Measurements from ENCODE around the gene DENND4B.

DENND4B gene

DNA sequence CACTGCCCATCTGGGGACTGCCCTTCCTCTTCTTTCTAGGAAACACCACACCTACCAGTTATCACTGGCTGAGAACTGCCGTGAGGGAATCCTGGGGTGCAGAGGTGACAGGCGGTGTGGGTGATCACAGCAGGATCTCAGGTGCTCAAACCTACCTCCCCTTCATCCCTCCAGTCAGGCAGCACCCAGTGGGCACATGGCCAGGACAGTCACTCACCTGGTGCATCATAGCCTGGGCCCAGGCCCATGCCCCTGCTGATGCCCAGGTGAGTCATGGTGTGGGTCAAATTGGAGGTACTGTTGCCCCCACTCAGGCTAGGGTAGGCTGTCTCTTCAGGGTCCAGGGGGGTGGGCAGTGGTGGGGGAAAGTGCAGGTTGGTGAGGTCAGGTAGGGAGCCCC, 5.3 kb upstream of the DENND4B start:
- no peak for TF ChIP-seq CTCF (IDR thresholded peaks at IDR 0.05; ENCODE audit: low read depth, low read length)
- DNase-seq (ENCODE audit: extremely low read depth, low read depth), result no peak

- DNase-seq (ENCODE audit: extremely low read depth, low read depth), result no peak
- TF ChIP-seq CTCF (IDR thresholded peaks at IDR 0.05; ENCODE audit: low read depth, low read length), result no peak
Measured at GRCh38 chr1:153951183-153951582, 4.7 kb upstream of the DENND4B start.

DNA sequence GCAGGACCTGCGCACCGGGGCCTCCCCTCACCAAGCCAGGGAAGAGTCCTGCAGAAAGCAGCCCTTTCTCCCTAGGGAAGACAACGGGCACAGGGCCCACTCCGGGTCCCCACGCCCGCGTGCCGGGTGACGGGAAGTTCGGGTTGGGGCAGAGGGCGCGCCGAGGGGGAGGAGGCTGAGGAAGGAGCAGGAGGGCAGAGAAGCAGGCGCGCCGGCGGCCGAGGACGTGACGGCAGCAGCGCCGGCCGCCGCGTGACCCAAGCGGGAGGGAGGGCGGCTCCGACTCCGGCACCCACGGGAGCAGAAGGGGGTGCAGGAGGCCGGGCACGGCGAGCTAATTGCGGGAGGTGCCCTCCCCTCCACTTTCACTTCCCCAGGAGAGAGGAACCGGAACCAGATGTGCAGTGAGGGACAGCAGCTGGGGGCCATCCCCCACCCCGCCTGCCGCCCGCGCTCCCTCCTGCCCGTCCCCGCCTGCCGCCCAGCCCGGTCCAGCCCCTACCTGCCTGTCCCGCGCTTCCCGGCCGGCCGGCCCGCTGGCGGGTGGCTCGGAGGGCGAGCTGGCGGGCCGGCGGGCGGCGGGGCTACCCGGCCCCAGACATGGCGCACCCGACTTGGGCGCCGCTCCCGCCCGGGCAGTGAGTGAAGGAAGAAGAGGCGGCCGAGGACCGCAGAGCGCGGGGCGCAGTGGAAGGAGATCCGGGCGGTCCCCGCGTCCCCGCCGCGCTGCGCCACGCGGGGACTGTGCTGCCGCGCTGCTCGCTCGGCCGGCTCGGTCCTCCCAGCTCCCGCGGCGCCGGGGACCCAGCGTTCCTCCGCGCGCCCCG, 510 bp downstream of the DENND4B start:
- no peak for DNase-seq (ENCODE audit: extremely low read depth, low read depth)
- no peak for TF ChIP-seq CTCF (IDR thresholded peaks at IDR 0.05; ENCODE audit: low read depth, low read length)

DNA sequence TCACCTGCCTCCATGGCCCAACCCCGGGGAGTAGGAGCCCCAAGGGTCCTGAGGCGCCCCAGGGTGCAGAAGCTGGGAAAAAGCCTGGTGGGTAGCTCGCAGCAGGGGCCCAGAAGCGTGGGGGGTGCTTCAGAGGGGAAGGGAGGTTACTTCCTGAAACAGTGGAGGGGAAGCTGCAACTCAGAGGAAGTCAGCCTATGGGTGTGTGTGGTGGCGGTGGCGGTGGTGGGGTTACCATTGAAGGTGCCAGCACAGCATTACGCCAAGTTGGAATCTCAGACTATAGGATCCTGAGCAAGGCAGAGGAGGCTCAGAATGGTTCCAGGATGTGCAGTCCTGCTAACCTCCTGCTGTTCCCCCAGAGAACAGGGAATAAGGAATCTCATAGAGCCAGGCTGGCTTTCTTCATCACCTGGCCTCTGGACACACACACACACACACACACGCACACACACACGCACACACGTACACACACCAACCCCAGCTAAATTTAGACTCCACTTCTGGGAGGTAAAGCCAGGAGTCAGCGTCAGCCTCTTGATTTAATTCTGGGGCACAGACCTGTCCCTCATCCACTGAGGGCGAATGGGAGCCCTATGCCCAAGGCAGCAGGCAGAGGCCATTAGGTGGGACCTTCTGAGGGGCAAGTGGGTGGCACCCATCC, 1.3 kb downstream of the DENND4B start:
- no peak for DNase-seq (ENCODE audit: extremely low read depth, low read depth)
- no peak for TF ChIP-seq CTCF (IDR thresholded peaks at IDR 0.05; ENCODE audit: low read depth, low read length)

DNA sequence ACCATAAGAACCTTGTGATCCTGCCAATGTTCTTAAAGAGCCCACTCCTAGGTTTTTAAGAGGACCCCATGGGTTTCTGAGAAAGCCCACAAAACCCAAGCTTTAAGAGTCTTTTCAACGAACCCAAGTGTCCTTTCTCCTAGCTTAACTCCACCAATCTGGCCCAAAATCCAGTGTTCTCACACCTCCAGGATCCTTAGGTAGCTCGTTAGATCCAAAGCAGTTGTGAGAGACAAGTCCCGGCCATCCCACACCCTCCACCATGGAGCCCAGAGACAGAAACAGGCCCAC, 1.7 kb downstream of the DENND4B start:
- DNase-seq (ENCODE audit: extremely low read depth, low read depth), result no peak
- TF ChIP-seq CTCF (IDR thresholded peaks at IDR 0.05; ENCODE audit: low read depth, low read length), result no peak

GRCh38 chr1:153944005-153944826, 2.3 kb downstream of the DENND4B start:
- no peak for DNase-seq (ENCODE audit: extremely low read depth, low read depth)
- TF ChIP-seq CTCF (IDR thresholded peaks at IDR 0.05; ENCODE audit: low read depth, low read length), result no peak

All from AG09319 (cell line).